ENCODE results near the gene LMCD1.

DNA sequence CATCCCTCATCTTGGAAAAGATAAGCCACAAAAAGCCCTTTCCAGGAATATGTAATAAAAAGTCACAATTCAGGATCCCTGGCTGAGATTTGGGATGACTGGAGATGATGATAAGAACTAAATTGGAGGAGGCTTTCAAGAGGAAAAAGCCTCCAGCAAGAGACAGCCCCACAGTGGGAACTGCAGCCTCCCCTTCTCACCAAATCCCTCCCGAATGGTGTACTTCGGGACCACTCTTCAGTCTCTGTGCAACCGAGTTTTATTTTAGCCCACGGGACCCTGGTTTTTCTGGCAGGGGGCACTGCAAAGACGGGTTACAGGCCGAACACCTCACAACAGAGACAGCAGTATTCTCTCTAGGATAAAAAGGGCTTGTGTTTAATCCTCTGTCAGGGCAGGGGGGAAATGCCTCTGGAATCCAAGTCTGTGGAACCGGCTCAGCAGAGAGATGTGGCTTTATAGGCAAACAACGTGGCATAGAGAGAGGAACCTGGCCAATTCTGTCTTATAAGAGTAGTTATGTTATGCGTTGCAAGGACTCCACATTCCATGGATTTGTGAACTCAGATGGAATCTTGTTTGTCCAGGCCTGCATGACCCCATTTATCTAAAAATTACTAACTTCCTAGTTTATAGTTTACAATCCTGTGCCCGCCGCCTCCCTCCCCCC is 1.2 kb upstream of the LMCD1 start:
- TF ChIP-seq EP300 (IDR thresholded peaks at IDR 0.05) (no peak), POLR2A (IDR thresholded peaks at IDR 0.05) (no peak)

All from sigmoid colon (tissue), 4 donors.